H9 (cell line): ENCODE results near the gene IGSF3. TPM values are rescaled to one million over a fixed set of nuclear protein-coding genes. Genes with fewer than 3 reads are reported as not detected.
A peak's percentile ranks its signal among the peaks of the same experiment; 100 is the strongest.
"Not testable (repeated sequence)": the region's sequence is repeated elsewhere in the genome, so short reads cannot be mapped to it uniquely, and the experiment has no call there.

Source experiments
- DNase-seq: peaks from one replicate; pipeline ENCODE4 v3.0.0-alpha.2; 2017
- H2AFZ ChIP-seq: one replicate; pipeline ENCODE4 v1.6.1; 2013; ENCODE audit warnings: mild to moderate bottlenecking, low read length, control low read depth, moderate library complexity
- H2AK5ac ChIP-seq: 2 replicates; pipeline ENCODE4 v1.6.1; 2013; ENCODE audit warnings: low read length, control low read depth, mixed read lengths; ENCODE audit not compliant: insufficient read length
- H2BK120ac ChIP-seq: one replicate; pipeline ENCODE4 v1.6.1; 2013; ENCODE audit warnings: low read depth, mild to moderate bottlenecking, low read length, control low read depth, inconsistent platforms; ENCODE audit not compliant: poor library complexity, severe bottlenecking
- H2BK12ac ChIP-seq: 2 replicates; pipeline ENCODE4 v1.6.1; 2013; ENCODE audit warnings: low read length, control low read depth, mixed read lengths, low read depth; ENCODE audit not compliant: insufficient read length
- H2BK15ac ChIP-seq: 2 replicates; pipeline ENCODE4 v1.6.1; 2013; ENCODE audit warnings: low read depth, low read length, control low read depth
- H2BK20ac ChIP-seq: one replicate; pipeline ENCODE4 v1.6.1; 2013; ENCODE audit warnings: low read depth, mild to moderate bottlenecking, low read length, control low read depth, inconsistent platforms; ENCODE audit not compliant: poor library complexity, severe bottlenecking
- H2BK5ac ChIP-seq: 2 replicates; pipeline ENCODE4 v1.6.1; 2013; ENCODE audit warnings: low read length, control low read depth, mixed read lengths; ENCODE audit not compliant: insufficient read length
- H3K14ac ChIP-seq: 2 replicates; pipeline ENCODE4 v1.6.1; 2013; ENCODE audit warnings: low read length, control low read depth; ENCODE audit not compliant: insufficient read depth
- H3K18ac ChIP-seq: 2 replicates; pipeline ENCODE4 v1.6.1; 2013; ENCODE audit warnings: low read depth, mild to moderate bottlenecking, mixed read lengths, low read length, control low read depth; ENCODE audit not compliant: insufficient read length
- H3K23ac ChIP-seq: 2 replicates; pipeline ENCODE4 v1.6.1; 2013; ENCODE audit warnings: low read length, control low read depth, mixed read lengths, low read depth; ENCODE audit not compliant: insufficient read length
- H3K23me2 ChIP-seq: 2 replicates; pipeline ENCODE4 v1.6.1; 2013; ENCODE audit warnings: low read depth, mild to moderate bottlenecking, mixed read lengths, low read length, control low read depth; ENCODE audit not compliant: insufficient read length, poor library complexity, severe bottlenecking
- H3K27ac ChIP-seq: 2 replicates; pipeline ENCODE4 v1.5.1; 2013; ENCODE audit warnings: low read length, control low read depth, mixed read lengths, low read depth; ENCODE audit not compliant: insufficient read length
- H3K27me3 ChIP-seq: 2 replicates; pipeline ENCODE4 v1.6.1; 2013; ENCODE audit warnings: low read length, control low read depth, inconsistent platforms; ENCODE audit not compliant: insufficient read depth
- H3K4ac ChIP-seq: 2 replicates; pipeline ENCODE4 v1.6.1; 2013; ENCODE audit warnings: low read depth, mild to moderate bottlenecking, control low read depth, inconsistent platforms, low read length, moderate library complexity
- H3K4me1 ChIP-seq: 2 replicates; pipeline ENCODE4 v1.6.1; 2013; ENCODE audit warnings: low read length, control low read depth, inconsistent platforms; ENCODE audit not compliant: insufficient read depth
- H3K4me2 ChIP-seq: 2 replicates; pipeline ENCODE4 v1.6.1; 2013; ENCODE audit warnings: low read length, control low read depth, mixed read lengths; ENCODE audit not compliant: insufficient read length, insufficient read depth
- H3K56ac ChIP-seq: 2 replicates; pipeline ENCODE4 v1.6.1; 2013; ENCODE audit warnings: low read depth, mild to moderate bottlenecking, mixed read lengths, low read length, control low read depth; ENCODE audit not compliant: insufficient read length
- H3K79me1 ChIP-seq: 2 replicates; pipeline ENCODE4 v1.6.1; 2013; ENCODE audit warnings: low read depth, mild to moderate bottlenecking, moderate library complexity, low read length, control low read depth, inconsistent platforms; ENCODE audit not compliant: insufficient read depth, poor library complexity, severe bottlenecking
- H3K79me2 ChIP-seq: 2 replicates; pipeline ENCODE4 v1.6.1; 2013; ENCODE audit warnings: low read length, control low read depth, inconsistent platforms; ENCODE audit not compliant: insufficient read depth
- H3K9ac ChIP-seq: 2 replicates; pipeline ENCODE4 v1.6.1; 2013; ENCODE audit warnings: low read length, control low read depth, mixed read lengths; ENCODE audit not compliant: insufficient read length; ENCODE audit errors: extremely low read depth
- H3K9me3 ChIP-seq: one replicate; pipeline ENCODE4 v1.6.1; 2013; ENCODE audit warnings: low read depth, low read length, inconsistent platforms; ENCODE audit not compliant: control insufficient read depth
- H3T11ph ChIP-seq: one replicate; pipeline ENCODE4 v1.6.1; 2013; ENCODE audit warnings: mild to moderate bottlenecking, low read length, control low read depth, inconsistent platforms
- H4K20me1 ChIP-seq: one replicate; pipeline ENCODE4 v1.6.1; 2013; ENCODE audit not compliant: control insufficient read depth, insufficient read length, insufficient read depth
- H4K5ac ChIP-seq: 2 replicates; pipeline ENCODE4 v1.6.1; 2013; ENCODE audit warnings: low read depth, mild to moderate bottlenecking, mixed read lengths, low read length, control low read depth; ENCODE audit not compliant: insufficient read length
- H4K8ac ChIP-seq: replicated peaks from 2 replicates; pipeline ENCODE4 v1.6.1; 2013; ENCODE audit warnings: low read length, control low read depth, mixed read lengths, low read depth; ENCODE audit not compliant: insufficient read length
- H4K91ac ChIP-seq: 2 replicates; pipeline ENCODE4 v1.6.1; 2013; ENCODE audit warnings: low read depth, mild to moderate bottlenecking, moderate library complexity, mixed read lengths, low read length, control low read depth; ENCODE audit not compliant: insufficient read length
- H3K27ac Mint-ChIP-seq, 3 experiments: 2 replicates in 2 of 3; 3 replicates in 1 of 3; pipeline ENCODE4 v1.8.0; 2020 to 2021; ENCODE audit warnings: mixed read lengths in 3 of 3, mild to moderate bottlenecking in 1 of 3, moderate library complexity in 1 of 3
- H3K27me3 Mint-ChIP-seq: 2 replicates; pipeline ENCODE4 v1.8.0; 2021; ENCODE audit warnings: low read depth, mild to moderate bottlenecking, moderate library complexity, mixed read lengths
- H3K36me3 Mint-ChIP-seq, 3 experiments: 2 replicates in 2 of 3; 3 replicates in 1 of 3; pipeline ENCODE4 v1.8.0; 2020 to 2021; ENCODE audit warnings: low read depth in 3 of 3, mixed read lengths in 3 of 3; ENCODE audit not compliant: insufficient read depth in 1 of 3
- H3K4me1 Mint-ChIP-seq, 2 experiments: 2 replicates each; pipeline ENCODE4 v1.8.0; 2020; ENCODE audit warnings: mixed read lengths in 2 of 2
- H3K4me3 Mint-ChIP-seq, 2 experiments: 2 replicates in 1 of 2; 3 replicates in 1 of 2; pipeline ENCODE4 v1.8.0; 2020 to 2021; ENCODE audit warnings: mild to moderate bottlenecking in 2 of 2, mixed read lengths in 2 of 2, moderate library complexity in 1 of 2
- H3K9me3 Mint-ChIP-seq, 2 experiments: 2 replicates in 1 of 2; 3 replicates in 1 of 2; pipeline ENCODE4 v1.8.0; 2020; ENCODE audit warnings: mild to moderate bottlenecking in 2 of 2, mixed read lengths in 2 of 2, moderate library complexity in 1 of 2
- CTCF ChIP-seq: fragments of 200-600 bp; sonication (generic); conservative IDR thresholded peaks from 3 replicates; pipeline ENCODE4 v1.8.0; 2021; ENCODE audit warnings: antibody characterized with exemption, mild to moderate bottlenecking
- WGBS: extraction: QIAGEN DNeasy Blood & Tissue Kit; methylation state at CpG from one replicate; pipeline ENCODE4 v1.1.7; 2013; ENCODE audit warnings: missing lambda C conversion rate, low lambda C conversion rate, mixed read lengths; ENCODE audit not compliant: insufficient read length; ENCODE audit errors: extremely low coverage; 5-methylcytosine and 5-hydroxymethylcytosine counted together
- total RNA-seq: library from RNA; stranded (reverse); gene quantifications from 2 replicates; pipeline ENCODE4 v1.2.1, GENCODE V29; 2021

Gene IGSF3
- total RNA-seq, 1 experiment from 2014 or later = 19.1 TPM

DNA sequence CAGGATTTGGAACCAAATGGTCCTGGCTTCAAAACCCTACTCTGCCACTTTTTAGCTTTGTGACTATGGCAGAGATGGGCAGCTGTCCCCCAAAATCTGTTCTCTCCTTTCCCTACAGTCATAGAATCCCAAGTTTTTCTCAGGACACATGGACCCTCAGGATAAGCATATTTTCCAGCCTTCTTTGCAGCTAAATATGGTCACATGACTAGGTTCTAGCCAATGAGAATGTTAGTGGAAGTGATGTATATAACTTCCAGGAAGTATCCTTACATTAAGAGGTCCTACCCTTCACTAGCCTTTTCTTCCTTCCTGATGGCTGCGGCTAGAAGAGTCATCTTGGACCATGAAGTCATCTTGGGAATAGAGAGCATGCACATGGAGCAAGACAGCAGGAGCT lies 5.9 kb downstream of the IGSF3 start:
- Histone ChIP-seq H3K4me2 (no peak overlapping the region), H4K91ac (no peak overlapping the region), H3K4ac (no peak overlapping the region), H4K5ac (no peak overlapping the region), H3K23me2 (peaks cover 7% of the 10 kb centered on the region), H3K23ac (no peak overlapping the region), H3K79me2 (0 out of 2 replicates have a peak, but pooled peaks cover 1% of the 10 kb centered on the region), H2BK120ac (no peak overlapping the region), H3T11ph (no peak overlapping the region), H3K27ac (no peak overlapping the region), H2BK12ac (no peak overlapping the region), H3K18ac (no peak overlapping the region), H3K27me3 (no peaks in the 10 kb centered on the region; the same call in 1 of the 2 replicates), H2BK5ac (no peak overlapping the region), H3K56ac (no peak overlapping the region), H3K9me3 (no peaks in the 10 kb centered on the region), H3K79me1 (peaks cover 2% of the 10 kb centered on the region), H2AK5ac (no peak overlapping the region), H4K8ac (no peak overlapping the region), H2BK20ac (no peak overlapping the region), H3K9ac (no peak overlapping the region), H3K14ac (no peak overlapping the region), H3K4me1 (no peaks in the 10 kb centered on the region), H2AFZ (no peak overlapping the region), H2BK15ac (no peak overlapping the region), H4K20me1 (no peaks in the 10 kb centered on the region)
- no peaks in the 10 kb centered on the region; a peak in 1 of 5 replicates for H3K9me3 Mint-ChIP-seq
- peaks cover 28 to 29% of the 10 kb centered on the region in 2 experiments for H3K4me1 Mint-ChIP-seq
- peaks cover 15% of the 10 kb centered on the region for H3K27me3 Mint-ChIP-seq
- peaks cover 5 to 16% (median 11%) of the 10 kb centered on the region in 3 experiments; a peak in 6 of 7 replicates for H3K36me3 Mint-ChIP-seq
- no peak for DNase-seq
- TF ChIP-seq CTCF = no peak
- WGBS = no CpG with 5 or more reads among the region's 1 CpG
- H3K4me3 Mint-ChIP-seq = no peak overlapping the region
- H3K27ac Mint-ChIP-seq = no peak overlapping the region

- not testable (repeated sequence) for H2BK15ac ChIP-seq, H4K20me1 ChIP-seq, H3K4me2 ChIP-seq, H2AFZ ChIP-seq, H3K27me3 Mint-ChIP-seq, H3K9ac ChIP-seq, H2AK5ac ChIP-seq, H2BK12ac ChIP-seq, H3K9me3 ChIP-seq, H3K23ac ChIP-seq, H3K56ac ChIP-seq, H3K4me3 Mint-ChIP-seq, H3K36me3 Mint-ChIP-seq, H4K91ac ChIP-seq, H3K27ac ChIP-seq, H3K79me1 ChIP-seq, H3K4me1 ChIP-seq, H2BK20ac ChIP-seq, H3K18ac ChIP-seq, DNase-seq, H3K23me2 ChIP-seq, H3K79me2 ChIP-seq, H2BK120ac ChIP-seq, H3T11ph ChIP-seq, H2BK5ac ChIP-seq, H4K8ac ChIP-seq, H3K14ac ChIP-seq, H3K4ac ChIP-seq, H3K4me1 Mint-ChIP-seq, H3K9me3 Mint-ChIP-seq, H3K27me3 ChIP-seq, H4K5ac ChIP-seq
- no CpG with 5 or more reads among the region's 5 CpGs for WGBS
- peak overlapping the region in 2 of 3 experiments; percentile 3 to 6; a peak in 3 of 7 replicates for H3K27ac Mint-ChIP-seq
Measured at GRCh38 chr1:116658645-116659044, 8.9 kb downstream of the IGSF3 start.
